Pancreas (tissue), 10 donors: ENCODE data around the gene PTN. TPM values are rescaled to one million over a fixed set of nuclear protein-coding genes. Genes with fewer than 3 reads are reported as not detected.
A peak's percentile ranks its signal among the peaks of the same experiment; 100 is the strongest.
"Not testable (repeated sequence)": the region's sequence is repeated elsewhere in the genome, so short reads cannot be mapped to it uniquely, and the experiment has no call there.

Source experiments
- ATAC-seq, 4 donors: fragments of 200-7000 bp; cut with Tn5 transposase; one replicate each; pipeline versions ENCODE4 v1.8.0 to v1.9.1; 2020; ENCODE audit warnings: mild to moderate bottlenecking in 4 of 4, moderate library complexity in 4 of 4
- DNase-seq, 6 donors: peaks; one replicate each; pipeline ENCODE4 v3.0.0-alpha.2; 2020
- FAIRE-seq: peaks from 2 replicates; lab custom pipeline; 2012; peaks lifted over from hg19 to GRCh38; lab: Jason Lieb, UNC
- H3K27ac ChIP-seq, 4 donors: fragments of 200-600 bp; sonication (generic); 1 replicate in 3 of 4; 2 replicates in 1 of 4; pipeline versions ENCODE4 v1.5.0 to v1.8.0; 2020
- H3K27me3 ChIP-seq, 4 donors: fragments of 200-600 bp; one replicate each; pipeline ENCODE4 v1.8.0; 2021
- H3K36me3 ChIP-seq, 3 donors: fragments of 200-600 bp; sonication (generic) in 1 of 3; one replicate each; pipeline versions ENCODE4 v1.5.0 to v1.8.0; 2020 to 2021
- H3K4me1 ChIP-seq, 3 donors: fragments of 200-600 bp; one replicate each; pipeline ENCODE4 v1.8.0; 2021
- H3K4me3 ChIP-seq, 4 donors: fragments of 200-600 bp; sonication (generic) in 2 of 4; one replicate each; pipeline versions ENCODE4 v1.5.0 to v1.8.0; 2020 to 2021
- H3K9me3 ChIP-seq, 4 donors: fragments of 200-600 bp; one replicate each; pipeline ENCODE4 v1.8.0; 2021
- WGBS, 2 donors: extraction: QIAGEN DNeasy Blood & Tissue Kit; methylation state at CpG; one replicate each; pipeline ENCODE4 v1.1.7; 2013; 5-methylcytosine and 5-hydroxymethylcytosine counted together
- intact Hi-C, 3 donors: fragments of 100-400 bp; cut with DNase I; formaldehyde crosslinking; loops; one replicate each; pipeline versions ENCODE4 v1.11.1 to v1.14.2; 2022
- polyA plus RNA-seq, 2 donors: library from polyadenylated mRNA; stranded (reverse); fragments of 200-250 nt; gene quantifications; one replicate each; pipeline ENCODE4 v1.2.3, GENCODE V29; 2013
- total RNA-seq, 6 donors: library from RNA; stranded (reverse); fragmentation: NEBNext Ultra II Directional in 4 of 6; extraction: Animal tissue kit (Norgen Biotek cat#: 25700) in 4 of 6; gene quantifications; one replicate each; pipeline versions ENCODE4 v1.2.1 to v1.2.4, GENCODE V29; 2021 to 2023
- TF ChIP-seq, protein P1 (sequence below), 4 donors: fragments of 200-600 bp; sonication (generic) in 3 of 4; IDR thresholded peaks; one replicate each; pipeline versions ENCODE4 v1.5.0 to v1.8.0; 2021; ENCODE audit warnings: antibody characterized with exemption in 4 of 4
- donor health status: healthy with polysubstance abuse.
- donor health status: DM: no; HTN: no; CAD: no; lungs with moderate emphysema.
- donor health status: DM: no; HTN: no; CAD: no.
- donor health status: control.
- donor health status: control.
- donor health status: Bipolar disorder and iron deficiency.
- donor health status: DM: yes; HTN: yes; CAD: no.
- donor health status: DM: no; HTN: no; CAD: no.
- donor health status: DM: no; HTN: no; CAD: no.
- donor health status: DM: yes; HTN: yes; CAD: no.

Gene PTN
- total and polyA plus RNA-seq, 8 donors: 0.35 to 1.8 (median 0.47) TPM

DNA sequence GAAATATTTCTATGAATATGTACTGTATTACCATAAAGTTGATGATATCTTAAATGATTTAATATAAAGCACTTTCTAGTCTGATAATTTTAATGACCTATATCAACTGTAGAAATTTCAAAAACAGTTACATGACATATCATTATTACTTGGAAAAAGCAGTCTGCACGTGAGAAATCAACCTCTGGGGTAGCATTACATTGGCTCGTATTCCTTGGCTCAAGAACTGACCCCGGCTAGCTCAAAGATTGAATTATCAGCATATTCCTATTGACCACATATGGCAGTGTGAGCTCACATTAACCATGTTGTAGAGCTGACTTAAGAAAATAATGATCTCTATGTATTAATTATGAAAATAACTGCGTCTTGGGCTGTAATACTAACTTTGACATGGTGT is 139.3 kb downstream of the PTN start:
- no peak for ATAC-seq
- 48 to 49% methylated on average over 4 of the region's 4 CpGs for WGBS, 2 donors
- no peak for FAIRE-seq
- TF ChIP-seq, protein P1, sequence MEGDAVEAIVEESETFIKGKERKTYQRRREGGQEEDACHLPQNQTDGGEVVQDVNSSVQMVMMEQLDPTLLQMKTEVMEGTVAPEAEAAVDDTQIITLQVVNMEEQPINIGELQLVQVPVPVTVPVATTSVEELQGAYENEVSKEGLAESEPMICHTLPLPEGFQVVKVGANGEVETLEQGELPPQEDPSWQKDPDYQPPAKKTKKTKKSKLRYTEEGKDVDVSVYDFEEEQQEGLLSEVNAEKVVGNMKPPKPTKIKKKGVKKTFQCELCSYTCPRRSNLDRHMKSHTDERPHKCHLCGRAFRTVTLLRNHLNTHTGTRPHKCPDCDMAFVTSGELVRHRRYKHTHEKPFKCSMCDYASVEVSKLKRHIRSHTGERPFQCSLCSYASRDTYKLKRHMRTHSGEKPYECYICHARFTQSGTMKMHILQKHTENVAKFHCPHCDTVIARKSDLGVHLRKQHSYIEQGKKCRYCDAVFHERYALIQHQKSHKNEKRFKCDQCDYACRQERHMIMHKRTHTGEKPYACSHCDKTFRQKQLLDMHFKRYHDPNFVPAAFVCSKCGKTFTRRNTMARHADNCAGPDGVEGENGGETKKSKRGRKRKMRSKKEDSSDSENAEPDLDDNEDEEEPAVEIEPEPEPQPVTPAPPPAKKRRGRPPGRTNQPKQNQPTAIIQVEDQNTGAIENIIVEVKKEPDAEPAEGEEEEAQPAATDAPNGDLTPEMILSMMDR (IDR thresholded peaks at IDR 0.05): no peak
- intact Hi-C loops: no loop called here
- Histone ChIP-seq H3K27me3 (peaks cover 0 to 3% (median 0%) of the 10 kb centered on the region in 4 donors), H3K27ac (no peak overlapping the region), H3K4me1 (no peaks in the 10 kb centered on the region), H3K36me3 (no peaks in the 10 kb centered on the region), H3K4me3 (no peak overlapping the region), H3K9me3 (no peaks in the 10 kb centered on the region)
- DNase-seq: no peak

DNA sequence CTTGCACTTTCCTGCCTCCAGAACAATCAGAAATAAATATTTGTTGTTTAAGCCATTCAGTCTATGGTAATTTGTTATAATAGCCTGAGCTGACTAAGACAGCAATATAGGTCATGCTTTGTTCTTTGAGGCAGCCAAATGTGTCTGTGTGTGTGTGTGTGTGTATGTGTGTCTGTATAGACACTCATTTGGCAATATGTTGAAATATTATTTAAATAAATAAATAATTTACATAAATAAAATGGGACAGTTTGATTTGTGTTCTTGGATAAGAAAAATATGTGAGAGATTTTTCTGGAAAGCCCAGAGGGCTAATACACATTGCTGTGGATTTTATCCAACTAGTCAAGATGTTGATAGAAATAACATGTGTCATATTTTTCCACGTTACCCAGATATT is 140.2 kb downstream of the PTN start:
- intact Hi-C loops: no loop called here
- H3K9me3 ChIP-seq: no peaks in the 10 kb centered on the region

DNA sequence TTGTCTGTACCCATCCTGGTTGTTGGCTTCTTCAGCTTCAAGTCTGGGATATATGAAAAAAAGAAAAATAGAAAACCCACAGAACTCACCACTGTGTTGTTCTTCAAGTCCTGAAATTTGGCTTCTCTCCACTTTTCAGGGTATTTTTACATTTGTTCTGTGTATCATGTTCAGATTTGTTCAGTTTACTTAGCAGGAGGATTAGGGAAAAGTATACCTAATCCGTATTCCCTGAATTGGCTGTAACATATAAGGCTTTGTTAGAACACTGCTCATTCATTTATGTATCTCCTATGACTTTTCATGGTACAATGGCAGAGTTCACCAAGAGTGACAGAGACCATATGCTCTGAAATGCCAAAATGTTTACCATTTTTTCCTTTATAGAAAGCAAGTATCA is 146.9 kb downstream of the PTN start:
- no peak overlapping the region for H3K27ac ChIP-seq
- TF ChIP-seq, protein P1 (IDR thresholded peaks at IDR 0.05): no peak
- no peaks in the 10 kb centered on the region for H3K36me3 ChIP-seq
- no peak overlapping the region for H3K4me3 ChIP-seq
- intact Hi-C loops: no loop called here
- H3K4me1 ChIP-seq: no peaks in the 10 kb centered on the region
- peaks cover 0 to 3% (median 0%) of the 10 kb centered on the region in 4 donors for H3K27me3 ChIP-seq
- H3K9me3 ChIP-seq: no peaks in the 10 kb centered on the region
- ATAC-seq (no peak), DNase-seq (no peak), FAIRE-seq (no peak)
- 20 to 30% methylated on average over 1 of the region's 1 CpG for WGBS, 2 donors

More for the DNA sequence above, 140.2 kb downstream of the PTN start:
- no peaks in the 10 kb centered on the region for H3K36me3 ChIP-seq
- ATAC-seq (no peak), FAIRE-seq (no peak), DNase-seq (no peak)
- H3K27me3 ChIP-seq: peaks cover 0 to 3% (median 0%) of the 10 kb centered on the region in 4 donors
- no peaks in the 10 kb centered on the region for H3K4me1 ChIP-seq
- TF ChIP-seq, protein P1 (IDR thresholded peaks at IDR 0.05): no peak
- no peak overlapping the region for H3K27ac ChIP-seq
- WGBS, 2 donors: 24 to 37% methylated on average over 1 of the region's 1 CpG
- H3K4me3 ChIP-seq: no peak overlapping the region

DNA sequence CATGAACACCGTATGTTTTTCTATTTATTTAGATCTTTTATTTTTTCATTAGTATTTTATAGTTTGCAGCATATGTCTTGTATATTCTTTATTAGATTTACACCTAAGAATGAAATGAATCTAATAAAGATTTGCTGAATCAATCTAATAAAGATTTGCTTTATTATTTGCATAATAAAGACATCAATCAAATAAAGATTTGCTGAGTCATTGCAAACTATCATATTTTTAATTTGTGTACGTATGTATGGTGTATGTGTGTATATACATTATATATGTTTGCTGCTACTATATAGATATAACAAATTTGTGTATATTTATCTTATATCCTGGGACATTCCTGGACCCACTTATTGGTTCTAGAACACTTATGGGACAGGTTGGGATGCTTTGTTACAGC is 147.5 kb downstream of the PTN start:
- Histone ChIP-seq H3K4me1 (no peaks in the 10 kb centered on the region), H3K27me3 (peaks cover 0 to 3% (median 0%) of the 10 kb centered on the region in 4 donors), H3K4me3 (no peak overlapping the region), H3K9me3 (no peaks in the 10 kb centered on the region), H3K36me3 (no peaks in the 10 kb centered on the region), H3K27ac (no peak overlapping the region)
- 60 to 66% methylated on average over 2 of the region's 2 CpGs for WGBS, 2 donors
- DNase-seq: no peak
- FAIRE-seq: peak; percentile 56
- TF ChIP-seq, protein P1 (IDR thresholded peaks at IDR 0.05): no peak
- intact Hi-C loops: no loop called here
- no peak for ATAC-seq

DNA sequence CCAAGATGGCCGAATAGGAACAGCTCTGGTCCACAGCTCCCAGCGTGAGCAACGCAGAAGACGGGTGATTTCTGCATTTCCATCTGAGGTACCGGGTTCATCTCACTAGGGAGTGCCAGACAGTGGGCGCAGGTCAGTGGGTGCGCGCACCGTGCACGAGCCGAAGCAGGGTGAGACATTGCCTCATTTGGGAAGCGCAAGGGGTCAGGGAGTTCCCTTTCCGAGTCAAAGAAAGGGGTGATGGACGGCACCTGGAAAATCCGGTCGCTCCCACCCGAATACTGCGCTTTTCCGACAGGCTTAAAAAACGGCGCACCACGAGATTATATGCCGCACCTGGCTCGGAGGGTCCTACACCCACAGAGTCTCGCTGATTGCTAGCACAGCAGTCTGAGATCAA is 161.9 kb downstream of the PTN start:
- H3K4me3 ChIP-seq, H3K9me3 ChIP-seq, FAIRE-seq, H3K27me3 ChIP-seq, intact Hi-C loops, H3K27ac ChIP-seq, H3K4me1 ChIP-seq, DNase-seq, H3K36me3 ChIP-seq, ATAC-seq: not testable (repeated sequence)
- WGBS, 2 donors: 79 to 86% methylated on average over 19 to 24 of the region's 25 CpGs
